HEK293 (cell line): ENCODE results near the gene TNFRSF21.

Experiments used
- CTCF ChIA-PET: fragments of 350-600 bp; formaldehyde crosslinking; extraction: SDS; loops from one replicate; lab custom pipeline; 2021; ENCODE audit warnings: antibody characterized with exemption; lab: Yijun Ruan, JAX
- POLR2A ChIA-PET: fragments of 300-600 bp; formaldehyde crosslinking; extraction: SDS; loops from one replicate; lab custom pipeline; 2020; ENCODE audit warnings: antibody characterized with exemption, inconsistent platforms; lab: Yijun Ruan, JAX
- H3K27ac ChIP-seq: fragments of 200-500 bp; sonication (Bioruptor generic); 2 replicates; pipeline ENCODE4 v1.5.1; 2014; ENCODE audit warnings: low read depth, low read length, control low read depth, inconsistent platforms; ENCODE audit errors: extremely low read depth
- H3K36me3 ChIP-seq, 2 experiments: fragments of 200-500 bp in 1 of 2; sonication (Bioruptor generic) in 1 of 2; 1 replicate in 1 of 2; 2 replicates in 1 of 2; pipeline ENCODE4 v1.5.1; 2014 to 2017; ENCODE audit warnings: inconsistent platforms in 2 of 2, low read length in 2 of 2; ENCODE audit not compliant: control insufficient read depth in 2 of 2, insufficient read depth in 1 of 2
- H3K4me1 ChIP-seq: fragments of 200-500 bp; sonication (Bioruptor generic); 2 replicates; pipeline ENCODE4 v1.5.1; 2014; ENCODE audit warnings: mild to moderate bottlenecking, low read length, inconsistent platforms; ENCODE audit not compliant: control insufficient read depth, insufficient read depth
- H3K4me3 ChIP-seq: 2 replicates; pipeline ENCODE4 v1.5.1; 2011; ENCODE audit warnings: low read depth, mild to moderate bottlenecking, control low read depth, low read length, moderate library complexity
- H3K9me3 ChIP-seq: fragments of 200-500 bp; sonication (Bioruptor generic); 2 replicates; pipeline ENCODE4 v1.5.1; 2014; ENCODE audit warnings: low read depth, low read length, inconsistent platforms; ENCODE audit not compliant: control insufficient read depth, insufficient read depth
- GFI1B ChIP-seq: fragments of 450-650 bp; formaldehyde crosslinking; IDR thresholded peaks from 2 replicates; pipeline ENCODE4 v1.5.1; 2016; ENCODE audit warnings: missing biosample characterization, missing genetic modification characterization
- GLI2 ChIP-seq: fragments of 450-650 bp; formaldehyde crosslinking; IDR thresholded peaks from 2 replicates; pipeline ENCODE4; 2017; ENCODE audit warnings: missing biosample characterization, missing genetic modification characterization, low read depth, borderline replicate concordance
- SETDB1 ChIP-seq: IDR thresholded peaks from one replicate; pipeline ENCODE4 v1.6.1; 2017; ENCODE audit warnings: mild to moderate bottlenecking, low read length, moderate library complexity, mixed read lengths; ENCODE audit not compliant: insufficient read length
- SP7 ChIP-seq: fragments of 450-650 bp; formaldehyde crosslinking; IDR thresholded peaks from 2 replicates; pipeline ENCODE4 v1.5.1; 2016; ENCODE audit warnings: missing biosample characterization, missing genetic modification characterization
- TRIM28 ChIP-seq: IDR thresholded peaks from 2 replicates; pipeline ENCODE4 v1.6.1; 2011; ENCODE audit warnings: low read length, control low read depth, borderline replicate concordance
- ZBTB48 ChIP-seq: fragments of 450-650 bp; formaldehyde crosslinking; IDR thresholded peaks from 2 replicates; pipeline ENCODE4 v1.5.1; 2016; ENCODE audit warnings: missing biosample characterization, missing genetic modification characterization
- ZFP69B ChIP-seq: fragments of 450-650 bp; formaldehyde crosslinking; IDR thresholded peaks from 2 replicates; pipeline ENCODE4 v1.5.1; 2016; ENCODE audit warnings: missing biosample characterization, missing genetic modification characterization
- ZNF10 ChIP-seq: fragments of 450-650 bp; formaldehyde crosslinking; IDR thresholded peaks from 2 replicates; pipeline ENCODE4 v1.5.1; 2017; ENCODE audit warnings: missing biosample characterization, missing genetic modification characterization
- ZNF121 ChIP-seq: fragments of 450-650 bp; formaldehyde crosslinking; IDR thresholded peaks from 2 replicates; pipeline ENCODE4 v1.5.1; 2016; ENCODE audit warnings: missing biosample characterization, missing genetic modification characterization
- ZNF155 ChIP-seq: fragments of 450-650 bp; formaldehyde crosslinking; IDR thresholded peaks from 2 replicates; pipeline ENCODE4 v1.5.1; 2016; ENCODE audit warnings: missing biosample characterization, missing genetic modification characterization
- ZNF169 ChIP-seq: fragments of 450-650 bp; formaldehyde crosslinking; IDR thresholded peaks from 2 replicates; pipeline ENCODE4 v1.5.1; 2016; ENCODE audit warnings: missing biosample characterization, missing genetic modification characterization
- ZNF18 ChIP-seq: fragments of 450-650 bp; formaldehyde crosslinking; IDR thresholded peaks from 2 replicates; pipeline ENCODE4 v1.5.1; 2016; ENCODE audit warnings: missing biosample characterization, missing genetic modification characterization
- ZNF26 ChIP-seq: fragments of 450-650 bp; formaldehyde crosslinking; IDR thresholded peaks from 2 replicates; pipeline ENCODE4 v1.5.1; 2016; ENCODE audit warnings: missing biosample characterization, missing genetic modification characterization
- ZNF292 ChIP-seq: fragments of 450-650 bp; formaldehyde crosslinking; IDR thresholded peaks from 2 replicates; pipeline ENCODE4 v1.5.1; 2016; ENCODE audit warnings: low read depth, missing biosample characterization, missing genetic modification characterization, borderline replicate concordance
- ZNF341 ChIP-seq: fragments of 450-650 bp; formaldehyde crosslinking; IDR thresholded peaks from 2 replicates; pipeline ENCODE4; 2016; ENCODE audit warnings: low read depth, missing biosample characterization, missing genetic modification characterization
- ZNF398 ChIP-seq: fragments of 450-650 bp; formaldehyde crosslinking; IDR thresholded peaks from 2 replicates; pipeline ENCODE4 v1.5.1; 2017; ENCODE audit warnings: missing biosample characterization, missing genetic modification characterization
- ZNF488 ChIP-seq: fragments of 450-650 bp; formaldehyde crosslinking; IDR thresholded peaks from 2 replicates; pipeline ENCODE4 v1.5.1; 2016; ENCODE audit warnings: missing biosample characterization, missing genetic modification characterization
- ZNF548 ChIP-seq: fragments of 450-650 bp; formaldehyde crosslinking; IDR thresholded peaks from 2 replicates; pipeline ENCODE4 v1.5.1; 2016; ENCODE audit warnings: missing biosample characterization, missing genetic modification characterization
- ZNF610 ChIP-seq: fragments of 450-650 bp; formaldehyde crosslinking; IDR thresholded peaks from 2 replicates; pipeline ENCODE4 v1.5.1; 2016; ENCODE audit warnings: missing biosample characterization, missing genetic modification characterization, borderline replicate concordance
- ZNF624 ChIP-seq: fragments of 450-650 bp; formaldehyde crosslinking; IDR thresholded peaks from 2 replicates; pipeline ENCODE4 v1.5.1; 2017; ENCODE audit warnings: missing biosample characterization, missing genetic modification characterization
- ZNF677 ChIP-seq: fragments of 450-650 bp; IDR thresholded peaks from 2 replicates; pipeline ENCODE4 v1.5.0; 2018; ENCODE audit warnings: missing biosample characterization, mild to moderate bottlenecking, missing genetic modification characterization, moderate library complexity
- ZNF791 ChIP-seq: fragments of 450-650 bp; formaldehyde crosslinking; IDR thresholded peaks from 2 replicates; pipeline ENCODE4 v1.5.1; 2016; ENCODE audit warnings: missing biosample characterization, missing genetic modification characterization
- ZNF830 ChIP-seq: fragments of 450-650 bp; IDR thresholded peaks from 2 replicates; pipeline ENCODE4 v1.5.0; 2018; ENCODE audit warnings: missing biosample characterization, missing genetic modification characterization, low read depth, mild to moderate bottlenecking, moderate library complexity
- ZNF837 ChIP-seq: fragments of 450-650 bp; formaldehyde crosslinking; IDR thresholded peaks from 2 replicates; pipeline ENCODE4 v1.5.1; 2016; ENCODE audit warnings: missing biosample characterization, missing genetic modification characterization
- TF ChIP-seq, protein P1 (sequence below): fragments of 450-650 bp; formaldehyde crosslinking; IDR thresholded peaks from 2 replicates; pipeline ENCODE4 v1.5.1; 2017; ENCODE audit warnings: missing biosample characterization, missing genetic modification characterization
- TF ChIP-seq, protein P2 (sequence below): fragments of 450-650 bp; formaldehyde crosslinking; IDR thresholded peaks from 2 replicates; pipeline ENCODE4 v1.5.1; 2016; ENCODE audit warnings: missing biosample characterization, missing genetic modification characterization
- TF ChIP-seq, protein P3 (sequence below): fragments of 450-650 bp; formaldehyde crosslinking; optimal IDR thresholded peaks from 2 replicates; pipeline ENCODE3; 2016; ENCODE audit warnings: missing biosample characterization, mild to moderate bottlenecking, missing genetic modification characterization

The TNFRSF21 gene

DNA sequence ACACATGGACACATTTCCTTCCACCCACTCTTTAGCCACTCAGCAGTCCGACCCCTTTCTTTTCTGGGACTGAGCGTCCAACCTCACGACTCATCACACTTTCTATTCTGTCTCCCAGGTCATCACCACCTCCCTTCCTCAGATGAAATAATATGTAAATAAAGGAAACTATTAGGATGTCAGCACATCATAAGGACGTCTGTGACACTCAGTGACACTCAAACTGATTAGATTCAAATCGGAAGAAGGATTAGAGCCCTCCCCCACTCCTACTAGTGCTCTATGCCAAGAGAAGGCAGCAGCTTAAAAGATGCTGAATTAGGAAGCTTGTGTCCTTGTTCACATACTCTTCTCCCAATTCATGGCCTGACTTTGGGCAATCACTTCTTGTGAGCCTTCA lies 113.6 kb downstream of the TNFRSF21 start:
- H3K36me3 ChIP-seq, result no peaks in the 10 kb centered on the region
- no peak overlapping the region for H3K27ac ChIP-seq
- POLR2A ChIA-PET, result no interaction called here
- no peaks in the 10 kb centered on the region for H3K4me1 ChIP-seq
- no peaks in the 10 kb centered on the region for H3K9me3 ChIP-seq
- CTCF ChIA-PET, result interaction anchor here (0.6 to 1.4 kb wide), 4 partner anchors 12 to 102 kb away, joined by 3 read pairs; no protein-coding TSS in a partner anchor
- TF ChIP-seq ZBTB48 (no peak), ZFP69B (no peak), ZNF10 (no peak), ZNF548 (tag by site-specific recombination) (no peak), SETDB1 (no peak), ZNF341 (tag by site-specific recombination) (no peak), ZNF398 (tag by site-specific recombination) (no peak), ZNF837 (tag by site-specific recombination) (no peak), ZNF624 (no peak), GFI1B (tag by site-specific recombination) (no peak), ZNF26 (tag by site-specific recombination) (no peak)
- TF ChIP-seq, protein P1, sequence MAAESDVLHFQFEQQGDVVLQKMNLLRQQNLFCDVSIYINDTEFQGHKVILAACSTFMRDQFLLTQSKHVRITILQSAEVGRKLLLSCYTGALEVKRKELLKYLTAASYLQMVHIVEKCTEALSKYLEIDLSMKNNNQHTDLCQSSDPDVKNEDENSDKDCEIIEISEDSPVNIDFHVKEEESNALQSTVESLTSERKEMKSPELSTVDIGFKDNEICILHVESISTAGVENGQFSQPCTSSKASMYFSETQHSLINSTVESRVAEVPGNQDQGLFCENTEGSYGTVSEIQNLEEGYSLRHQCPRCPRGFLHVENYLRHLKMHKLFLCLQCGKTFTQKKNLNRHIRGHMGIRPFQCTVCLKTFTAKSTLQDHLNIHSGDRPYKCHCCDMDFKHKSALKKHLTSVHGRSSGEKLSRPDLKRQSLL, result no peak
- H3K4me3 ChIP-seq, result no peak overlapping the region

DNA sequence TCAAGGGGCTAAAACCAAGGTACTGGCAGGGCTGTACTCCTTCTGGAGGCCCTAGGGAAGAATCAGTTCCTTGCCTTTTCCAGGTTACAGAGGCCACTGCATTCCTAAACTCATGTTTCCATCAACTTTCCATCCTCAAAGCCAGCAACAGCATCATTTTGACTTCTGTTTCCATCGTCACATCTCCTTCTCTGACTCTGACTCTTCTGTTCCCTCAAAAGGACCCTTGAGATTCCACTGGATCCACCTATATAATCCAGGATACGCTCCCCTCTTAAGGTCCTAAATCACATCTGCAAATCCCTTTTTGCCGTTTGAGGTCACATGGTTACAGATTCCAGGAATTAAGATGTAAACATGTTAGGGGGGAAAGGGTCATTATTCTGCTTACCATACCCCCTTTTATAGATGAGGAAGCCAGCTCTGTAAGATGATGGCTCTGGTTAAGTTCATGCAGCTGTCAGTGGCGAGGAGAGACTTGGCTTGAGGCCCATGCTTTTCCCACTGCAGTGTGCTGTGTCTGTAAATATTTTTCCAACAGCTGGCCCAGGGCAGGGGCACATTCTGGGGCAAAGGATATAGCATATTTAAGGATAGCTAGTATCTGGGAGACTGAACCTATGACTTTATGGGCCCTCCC lies 114.6 kb downstream of the TNFRSF21 start:
- ChIA-PET POLR2A (no interaction called here), CTCF (interaction anchor here (0.7 to 1.4 kb wide), 3 partner anchors 21 to 101 kb away, joined by 3 read pairs; no protein-coding TSS in a partner anchor)
- no peaks in the 10 kb centered on the region for H3K9me3 ChIP-seq
- no peak for TF ChIP-seq ZNF791 (tag by site-specific recombination)
- no peak for TF ChIP-seq ZNF169 (tag by site-specific recombination)
- TF ChIP-seq ZNF155, result no peak
- no peak for TF ChIP-seq SP7 (tag by site-specific recombination)
- TF ChIP-seq ZNF610 (tag by site-specific recombination), result no peak
- TF ChIP-seq ZNF677 (tag by site-specific recombination), result no peak
- no peak for TF ChIP-seq ZNF488 (tag by site-specific recombination)
- TF ChIP-seq ZNF121 (tag by site-specific recombination), result no peak
- no peak for TF ChIP-seq ZNF18 (tag by site-specific recombination)
- TF ChIP-seq ZNF837 (tag by site-specific recombination), result no peak
- no peak for TF ChIP-seq TRIM28
- TF ChIP-seq, protein P2, sequence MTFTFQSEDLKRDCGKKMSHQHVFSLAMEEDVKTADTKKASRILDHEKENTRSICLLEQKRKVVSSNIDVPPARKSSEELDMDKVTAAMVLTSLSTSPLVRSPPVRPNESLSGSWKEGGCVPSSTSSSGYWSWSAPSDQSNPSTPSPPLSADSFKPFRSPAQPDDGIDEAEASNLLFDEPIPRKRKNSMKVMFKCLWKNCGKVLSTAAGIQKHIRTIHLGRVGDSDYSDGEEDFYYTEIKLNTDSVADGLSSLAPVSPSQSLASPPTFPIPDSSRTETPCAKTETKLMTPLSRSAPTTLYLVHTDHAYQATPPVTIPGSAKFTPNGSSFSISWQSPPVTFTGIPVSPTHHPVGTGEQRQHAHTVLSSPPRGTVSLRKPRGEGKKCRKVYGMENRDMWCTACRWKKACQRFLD, result no peak
- TF ChIP-seq, protein P3, sequence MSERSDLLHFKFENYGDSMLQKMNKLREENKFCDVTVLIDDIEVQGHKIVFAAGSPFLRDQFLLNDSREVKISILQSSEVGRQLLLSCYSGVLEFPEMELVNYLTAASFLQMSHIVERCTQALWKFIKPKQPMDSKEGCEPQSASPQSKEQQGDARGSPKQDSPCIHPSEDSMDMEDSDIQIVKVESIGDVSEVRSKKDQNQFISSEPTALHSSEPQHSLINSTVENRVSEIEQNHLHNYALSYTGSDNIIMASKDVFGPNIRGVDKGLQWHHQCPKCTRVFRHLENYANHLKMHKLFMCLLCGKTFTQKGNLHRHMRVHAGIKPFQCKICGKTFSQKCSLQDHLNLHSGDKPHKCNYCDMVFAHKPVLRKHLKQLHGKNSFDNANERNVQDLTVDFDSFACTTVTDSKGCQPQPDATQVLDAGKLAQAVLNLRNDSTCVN, result no peak
- TF ChIP-seq ZNF292 (tag by site-specific recombination), result no peak
- TF ChIP-seq ZNF830 (tag by site-specific recombination), result no peak
- TF ChIP-seq GLI2 (tag by site-specific recombination), result no peak

More for the DNA sequence above, 114.6 kb downstream of the TNFRSF21 start:
- no peak overlapping the region for H3K27ac ChIP-seq
- H3K4me1 ChIP-seq, result no peaks in the 10 kb centered on the region
- no peaks in the 10 kb centered on the region for H3K36me3 ChIP-seq
- no peak overlapping the region for H3K4me3 ChIP-seq
